Breast epithelium (tissue), 3 donors: ENCODE data around the gene NRL.

Source experiments
- POLR2AphosphoS5 ChIP-seq, 3 donors: sonication (generic); formaldehyde crosslinking; IDR thresholded peaks; one replicate each; pipeline ENCODE4 v1.6.1; 2017; ENCODE audit warnings: antibody characterized with exemption in 3 of 3
- TF ChIP-seq, protein P1 (sequence below), 3 donors: fragments of 450-650 bp; IDR thresholded peaks; one replicate each; pipeline ENCODE4 v1.5.1; 2016 to 2017; ENCODE audit warnings: antibody characterized with exemption in 3 of 3, mild to moderate bottlenecking in 3 of 3, moderate library complexity in 3 of 3

- TF ChIP-seq, protein P1, sequence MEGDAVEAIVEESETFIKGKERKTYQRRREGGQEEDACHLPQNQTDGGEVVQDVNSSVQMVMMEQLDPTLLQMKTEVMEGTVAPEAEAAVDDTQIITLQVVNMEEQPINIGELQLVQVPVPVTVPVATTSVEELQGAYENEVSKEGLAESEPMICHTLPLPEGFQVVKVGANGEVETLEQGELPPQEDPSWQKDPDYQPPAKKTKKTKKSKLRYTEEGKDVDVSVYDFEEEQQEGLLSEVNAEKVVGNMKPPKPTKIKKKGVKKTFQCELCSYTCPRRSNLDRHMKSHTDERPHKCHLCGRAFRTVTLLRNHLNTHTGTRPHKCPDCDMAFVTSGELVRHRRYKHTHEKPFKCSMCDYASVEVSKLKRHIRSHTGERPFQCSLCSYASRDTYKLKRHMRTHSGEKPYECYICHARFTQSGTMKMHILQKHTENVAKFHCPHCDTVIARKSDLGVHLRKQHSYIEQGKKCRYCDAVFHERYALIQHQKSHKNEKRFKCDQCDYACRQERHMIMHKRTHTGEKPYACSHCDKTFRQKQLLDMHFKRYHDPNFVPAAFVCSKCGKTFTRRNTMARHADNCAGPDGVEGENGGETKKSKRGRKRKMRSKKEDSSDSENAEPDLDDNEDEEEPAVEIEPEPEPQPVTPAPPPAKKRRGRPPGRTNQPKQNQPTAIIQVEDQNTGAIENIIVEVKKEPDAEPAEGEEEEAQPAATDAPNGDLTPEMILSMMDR (IDR thresholded peaks at IDR 0.05), result no peak
- no peak for TF ChIP-seq POLR2AphosphoS5 (IDR thresholded peaks at IDR 0.05)
These were observed 35.8 kb upstream of the NRL start for GRCh38 chr14:24150567-24150966.
